HG02763 (cell line): Measurements from ENCODE around the gene PROSER3.
"Not testable (repeated sequence)": the region's sequence is repeated elsewhere in the genome, so short reads cannot be mapped to it uniquely, and the experiment has no call there.

Source experiments
- ATAC-seq: cut with Tn5 transposase; IDR thresholded peaks from one replicate; pipeline ENCODE4 v1.9.1; 2021; ENCODE audit warnings: mild to moderate bottlenecking, moderate library complexity; ENCODE audit not compliant: unreplicated experiment

The PROSER3 gene

DNA sequence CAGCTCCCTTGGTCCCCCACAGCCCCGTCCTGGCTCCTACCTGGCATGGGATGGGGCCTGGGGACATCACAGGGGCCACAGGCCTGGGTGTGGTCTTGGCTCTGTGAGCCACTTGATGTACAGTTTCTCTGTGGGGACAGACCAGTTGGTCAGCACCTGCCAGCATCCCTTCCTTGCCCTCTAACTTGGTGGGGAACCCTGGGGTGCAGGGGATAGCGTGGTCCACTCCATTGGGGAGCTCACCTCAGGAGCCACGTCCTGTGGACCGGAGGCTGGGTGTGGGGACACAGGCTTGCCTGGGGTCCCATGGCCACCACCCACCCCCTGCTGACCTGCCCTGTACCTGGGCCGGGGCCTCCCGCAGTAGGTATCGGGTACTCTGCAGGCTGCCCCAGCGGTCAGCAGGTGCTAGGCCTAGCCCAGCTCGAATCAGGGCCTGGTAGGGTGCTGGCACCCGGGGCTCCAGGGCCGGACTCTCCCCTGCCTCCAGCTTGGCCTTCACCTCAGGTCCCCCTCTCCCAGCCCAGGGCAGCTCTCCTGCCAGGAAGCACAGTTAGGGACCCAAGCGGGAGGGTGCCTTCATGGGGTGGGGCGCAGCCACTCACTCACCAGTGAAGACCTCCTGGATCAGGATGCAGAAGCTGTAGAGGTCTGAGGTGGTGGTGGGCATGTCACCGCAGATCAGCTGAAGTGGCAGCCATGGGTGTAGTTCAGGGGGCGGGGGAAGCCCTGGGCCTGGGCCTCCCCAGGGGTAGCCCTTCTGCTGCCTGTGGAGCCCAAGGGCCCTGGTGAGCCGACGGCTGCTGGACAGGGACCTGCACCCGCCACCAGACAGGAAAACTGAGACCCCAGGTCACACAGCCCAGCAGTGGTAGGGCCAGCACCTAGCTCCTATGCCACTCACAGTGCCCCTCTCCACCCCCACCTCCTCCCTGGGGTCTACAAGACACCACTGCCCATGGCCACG, 32.3 kb downstream of the PROSER3 start:
- no peak for ATAC-seq

DNA sequence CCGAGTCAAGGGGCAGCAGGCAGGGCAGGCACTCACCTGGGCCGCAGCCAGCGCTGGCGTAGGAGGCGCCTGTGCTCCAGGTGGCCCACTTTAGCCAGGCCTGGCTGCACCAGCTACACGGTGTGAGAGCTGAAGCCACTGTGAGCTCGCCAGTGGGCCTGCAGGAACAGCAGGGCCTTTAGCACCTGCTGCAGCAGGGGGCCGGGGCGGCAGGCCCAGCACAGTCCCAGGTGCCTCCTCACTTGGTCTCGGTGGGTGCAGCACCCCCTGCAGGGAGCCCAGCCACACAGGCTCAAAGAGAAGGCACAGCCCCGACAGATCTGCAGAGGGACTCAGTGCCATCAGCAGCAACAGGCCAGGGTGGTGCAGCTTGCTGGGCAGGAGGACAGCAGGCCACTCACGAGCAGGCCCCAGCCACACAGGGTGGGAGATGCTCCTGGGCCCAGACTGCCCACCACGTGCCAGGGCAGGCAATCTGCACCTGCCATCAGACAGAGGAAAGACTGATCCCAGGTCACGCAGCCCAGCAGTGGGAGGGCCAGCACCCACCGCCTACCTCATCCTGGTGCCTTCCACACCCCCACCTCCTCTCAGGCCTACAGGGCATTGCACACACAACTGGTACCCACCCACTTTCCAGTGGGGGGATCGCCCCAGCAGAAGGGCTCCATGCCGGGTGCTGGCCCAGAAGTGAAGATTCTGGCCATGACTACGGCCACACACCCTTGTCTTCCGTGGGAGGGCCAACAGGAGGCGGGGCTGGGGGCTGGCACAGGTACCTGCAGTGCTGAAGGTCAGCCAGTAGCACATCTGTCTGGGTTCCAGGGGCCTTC, 33.2 kb downstream of the PROSER3 start:
- no peak for ATAC-seq

DNA sequence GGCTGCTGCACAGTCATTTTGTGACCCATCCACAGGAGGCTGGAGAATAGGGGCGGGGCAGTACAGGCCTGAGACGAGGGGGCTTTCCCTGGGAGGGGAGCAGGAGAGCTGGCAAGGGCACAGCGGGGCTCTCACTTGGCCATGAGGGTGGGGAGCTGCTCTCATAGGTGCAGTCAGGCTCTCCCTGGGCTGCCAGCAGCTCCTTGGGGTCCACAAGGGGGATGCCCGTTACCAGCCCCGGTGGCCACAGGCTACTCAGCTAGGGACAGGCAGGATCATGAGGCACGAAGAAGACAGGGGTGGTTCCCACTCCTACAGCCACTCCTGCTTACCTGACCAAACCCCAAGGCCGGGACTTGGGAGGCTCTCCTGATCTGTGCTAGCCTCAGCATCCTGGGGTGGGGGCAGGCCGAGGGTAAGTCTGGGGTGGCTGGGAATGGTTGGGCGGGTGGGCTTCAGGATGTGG, 33.9 kb downstream of the PROSER3 start:
- ATAC-seq = no peak

DNA sequence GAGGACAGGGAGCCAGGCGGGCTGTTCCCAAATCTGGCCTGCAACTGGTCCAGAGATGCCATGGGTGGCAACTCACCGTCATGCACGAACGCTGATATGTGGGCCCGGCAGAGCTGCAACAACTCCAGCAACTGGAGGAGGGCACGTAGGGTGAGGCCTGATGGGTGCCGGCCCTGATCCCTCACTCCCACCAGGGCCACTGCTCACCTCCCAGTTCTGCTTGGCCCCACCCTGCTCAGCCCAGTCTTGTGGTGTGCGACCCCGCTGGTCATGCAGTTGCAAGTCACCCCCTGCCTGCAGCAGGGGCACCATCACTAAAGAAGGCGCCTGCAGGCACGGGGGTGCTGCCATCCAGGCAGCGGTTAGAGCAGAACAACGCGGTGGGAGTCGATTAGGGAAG, 34.3 kb downstream of the PROSER3 start:
- ATAC-seq = no peak

DNA sequence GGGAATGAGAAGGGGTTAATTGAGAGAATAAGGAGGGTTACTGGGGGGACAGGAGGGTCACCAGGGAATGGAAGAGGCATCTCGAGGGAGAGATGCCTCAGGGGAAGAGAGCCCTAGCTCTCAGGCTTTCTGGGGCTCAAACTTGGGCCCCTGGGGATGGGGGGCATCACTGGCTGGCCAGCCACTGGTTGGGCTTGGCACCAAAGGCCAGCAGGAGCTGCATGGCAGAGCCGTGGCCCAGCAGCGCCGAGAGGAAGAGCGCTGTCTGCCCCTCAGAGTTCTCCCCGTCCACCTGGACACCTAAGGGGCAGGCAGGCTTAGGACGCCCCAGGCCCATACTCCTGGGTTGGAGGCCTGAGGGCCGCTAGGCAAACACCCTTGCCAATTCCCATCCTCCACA, 34.9 kb downstream of the PROSER3 start:
- no peak for ATAC-seq

DNA sequence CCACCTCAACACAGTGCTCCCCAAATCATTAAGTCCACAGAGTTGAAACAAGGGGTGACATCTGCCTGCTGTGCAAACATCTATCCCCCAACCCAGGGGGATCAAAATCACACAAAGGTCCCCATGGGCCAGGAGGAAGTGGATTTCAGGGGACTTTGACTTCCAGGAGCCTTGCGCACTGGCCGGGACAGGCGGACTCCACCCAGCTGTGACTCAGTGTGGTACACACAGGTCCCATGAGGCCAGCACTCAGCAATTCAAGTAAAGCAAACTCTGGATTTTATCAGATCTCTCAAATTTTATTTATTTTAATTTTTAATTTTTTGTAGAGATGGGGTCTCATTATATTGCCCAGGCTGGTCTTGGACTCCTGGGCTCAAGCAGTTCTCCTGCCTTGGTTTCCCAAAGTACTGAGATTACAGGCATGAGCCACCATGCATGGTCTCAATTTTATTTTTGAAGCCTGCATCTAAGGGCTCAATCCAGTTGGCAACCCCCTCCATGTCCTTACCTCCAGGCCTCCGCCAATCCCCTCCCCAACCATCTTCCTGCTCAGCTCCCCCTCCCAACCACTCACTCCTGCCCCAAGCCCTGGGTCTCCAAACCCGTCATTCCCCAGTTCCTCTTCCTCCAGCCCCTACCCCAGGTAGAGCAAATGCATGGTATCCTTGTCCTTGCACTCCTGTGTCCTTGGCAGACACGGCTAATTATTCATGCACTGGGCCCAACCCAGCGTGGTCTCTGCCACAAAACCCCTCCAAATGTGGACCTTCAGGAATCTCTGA, 35.6 kb downstream of the PROSER3 start:
- ATAC-seq = no peak

DNA sequence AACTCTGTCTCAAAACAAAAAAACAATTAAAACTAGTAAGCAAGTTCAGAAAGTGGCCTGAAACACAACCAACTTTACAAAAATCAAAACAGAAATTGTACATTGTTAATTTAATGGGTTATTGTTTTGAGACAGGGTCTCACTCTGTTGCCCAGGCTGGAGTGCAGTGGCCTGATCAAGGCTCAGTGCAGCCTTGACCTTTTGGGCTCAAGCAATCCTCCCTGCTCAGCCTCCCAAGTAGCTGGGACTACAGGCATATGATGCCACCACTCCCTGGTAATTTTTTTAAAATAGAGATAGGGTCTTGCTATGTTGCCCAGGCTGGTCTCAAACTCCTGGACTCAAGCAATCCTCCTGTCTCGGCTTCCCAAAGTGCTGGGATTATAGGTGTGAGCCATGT, 37.6 kb downstream of the PROSER3 start:
- not testable (repeated sequence) for ATAC-seq

DNA sequence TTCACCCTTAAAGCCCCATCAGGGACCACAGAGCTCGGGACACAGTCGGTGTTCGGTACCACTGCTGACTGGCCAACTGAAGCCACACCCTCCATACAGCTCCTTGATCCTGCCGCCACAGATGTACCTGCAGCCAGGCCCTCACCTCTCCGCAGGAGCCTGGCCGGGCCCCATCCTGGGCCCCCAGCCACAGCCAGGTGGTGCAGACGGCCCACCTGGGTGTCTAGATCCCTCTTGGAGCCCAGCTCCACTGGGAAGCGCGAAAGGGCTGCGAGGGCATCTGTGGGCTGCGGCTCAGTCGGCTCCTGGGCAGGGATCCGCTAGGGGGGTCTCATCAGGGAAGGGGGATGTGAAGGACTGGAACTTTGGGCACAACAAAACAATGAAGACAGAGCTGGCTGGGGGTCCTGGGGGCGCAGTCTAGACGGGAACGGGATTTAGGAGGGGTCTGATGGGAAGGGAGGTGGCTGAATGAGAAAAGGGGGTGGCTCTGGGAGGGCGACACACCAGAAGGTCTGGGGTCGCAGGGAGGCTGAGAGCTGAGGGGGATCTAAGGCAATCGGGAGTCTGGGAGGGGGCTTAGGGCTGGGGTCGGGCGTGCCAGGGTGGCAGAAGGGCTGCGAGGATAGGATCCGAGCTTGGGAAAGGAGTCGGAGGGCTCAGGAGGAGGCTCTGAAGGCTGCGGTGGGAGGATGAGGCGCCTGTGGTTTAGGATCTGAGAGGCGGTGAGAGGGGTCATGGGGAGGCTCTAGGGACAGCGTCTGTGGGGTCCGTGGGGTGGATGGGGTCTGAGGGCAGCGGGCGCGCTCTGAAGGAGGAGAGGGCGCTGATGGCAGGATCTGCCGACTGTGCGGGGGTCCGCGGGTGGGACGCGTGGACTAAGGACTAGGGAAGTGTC, 38.9 kb downstream of the PROSER3 start:
- no peak for ATAC-seq

DNA sequence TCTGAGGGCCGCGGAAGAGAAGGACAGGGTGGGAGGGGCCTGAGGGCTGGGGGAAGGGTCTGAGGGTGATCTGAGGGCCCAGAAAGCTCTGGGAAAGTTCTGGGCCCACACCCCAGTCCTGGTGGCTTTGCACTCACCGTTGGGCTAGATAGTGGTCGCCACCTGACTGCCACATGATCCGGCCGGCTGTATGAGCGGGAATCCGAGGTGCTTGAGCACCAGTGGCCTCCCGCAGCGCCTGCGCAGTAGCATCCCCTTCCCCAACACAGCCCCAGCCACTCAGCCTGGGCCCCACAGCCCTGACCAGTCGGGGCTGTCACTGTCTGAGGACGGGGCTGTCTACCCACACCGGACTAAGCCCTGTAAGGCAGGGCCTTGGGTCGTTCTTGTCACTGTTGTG, 39.7 kb downstream of the PROSER3 start:
- no peak for ATAC-seq

DNA sequence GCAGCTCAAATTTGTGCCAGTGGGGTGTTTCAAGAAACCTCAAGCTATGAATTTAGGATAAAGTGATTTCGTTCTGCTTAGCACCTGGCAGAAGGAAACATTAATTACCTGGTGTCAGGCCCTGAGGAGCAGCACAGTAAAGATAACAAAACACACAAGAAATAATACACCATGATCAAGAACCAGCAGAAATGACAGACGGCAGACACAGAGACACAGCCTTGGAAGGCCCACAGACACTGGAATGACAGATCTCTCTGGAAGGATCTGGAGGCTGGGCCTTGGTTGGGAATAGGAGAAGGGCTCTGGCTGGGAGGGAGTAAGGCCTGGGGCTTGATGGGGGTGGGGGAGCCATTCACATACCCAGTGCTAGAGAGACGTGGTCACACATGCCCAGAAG, 43.9 kb downstream of the PROSER3 start:
- ATAC-seq = no peak

DNA sequence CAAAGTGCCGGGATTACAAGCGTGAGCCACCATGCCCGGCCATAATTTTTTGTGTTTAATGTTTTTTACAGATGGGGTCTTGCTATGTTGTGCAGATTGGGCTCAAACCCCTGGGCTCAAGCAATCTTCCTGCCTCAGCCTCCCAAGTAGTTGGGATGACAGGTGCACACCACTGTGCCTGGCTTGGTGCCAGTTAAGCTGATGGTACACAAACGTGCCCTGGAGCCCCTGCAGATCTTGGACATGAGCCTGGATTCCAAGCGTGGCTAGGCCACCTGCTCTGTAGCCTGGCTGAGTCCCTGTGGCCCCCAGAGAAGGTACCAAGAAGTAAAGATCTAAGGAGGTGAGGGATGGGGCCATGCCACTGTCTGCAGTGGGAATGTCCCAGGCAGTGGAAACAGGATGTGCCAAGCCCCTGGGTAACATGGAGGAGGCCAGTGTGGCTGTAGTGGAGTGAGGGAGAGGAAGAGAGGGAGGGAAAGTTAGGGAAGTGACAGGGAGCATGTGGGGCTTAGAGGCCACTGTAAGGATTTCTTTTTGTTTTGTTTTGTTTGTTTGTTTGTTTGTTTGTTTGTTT, 47.6 kb downstream of the PROSER3 start:
- no peak for ATAC-seq

DNA sequence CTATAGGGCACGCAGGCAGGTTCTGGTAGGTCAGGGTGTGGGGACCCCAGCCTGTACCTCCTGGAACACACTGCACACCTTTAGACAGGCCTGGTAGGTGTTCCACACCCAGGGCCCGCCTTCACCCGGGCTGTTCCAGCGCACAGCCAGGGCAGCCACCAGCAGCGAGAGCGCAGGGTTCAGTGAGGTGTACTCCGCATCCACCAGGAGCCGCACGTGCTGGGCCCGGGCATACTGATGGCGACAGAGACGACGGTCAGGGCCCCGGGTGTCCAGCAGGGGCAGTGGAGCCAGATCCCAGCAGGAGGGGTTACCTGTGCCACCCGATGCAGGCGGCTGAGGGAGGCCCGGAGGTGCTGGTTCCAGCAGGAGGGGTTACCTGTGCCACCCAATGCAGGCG, 48.6 kb downstream of the PROSER3 start:
- no peak for ATAC-seq

DNA sequence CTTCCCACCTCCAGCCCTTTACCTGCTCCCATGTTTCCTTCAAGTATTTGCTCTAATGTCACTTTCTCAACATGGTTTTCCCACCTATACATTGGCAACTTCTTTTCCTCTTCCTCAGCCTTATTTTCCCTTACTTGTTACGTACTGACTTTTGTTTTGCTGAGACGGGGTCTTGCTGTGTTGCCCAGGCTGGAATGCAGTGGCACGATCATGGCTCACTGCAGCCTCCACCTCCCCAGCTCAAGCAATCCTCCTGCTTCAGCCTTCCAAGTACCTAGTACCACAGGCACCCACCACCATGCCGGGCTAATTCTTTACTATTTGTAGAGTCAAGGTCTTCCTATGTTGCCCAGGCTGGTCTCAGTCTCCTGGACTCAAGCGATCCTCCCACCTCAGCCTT, 49.7 kb downstream of the PROSER3 start:
- no peak for ATAC-seq

DNA sequence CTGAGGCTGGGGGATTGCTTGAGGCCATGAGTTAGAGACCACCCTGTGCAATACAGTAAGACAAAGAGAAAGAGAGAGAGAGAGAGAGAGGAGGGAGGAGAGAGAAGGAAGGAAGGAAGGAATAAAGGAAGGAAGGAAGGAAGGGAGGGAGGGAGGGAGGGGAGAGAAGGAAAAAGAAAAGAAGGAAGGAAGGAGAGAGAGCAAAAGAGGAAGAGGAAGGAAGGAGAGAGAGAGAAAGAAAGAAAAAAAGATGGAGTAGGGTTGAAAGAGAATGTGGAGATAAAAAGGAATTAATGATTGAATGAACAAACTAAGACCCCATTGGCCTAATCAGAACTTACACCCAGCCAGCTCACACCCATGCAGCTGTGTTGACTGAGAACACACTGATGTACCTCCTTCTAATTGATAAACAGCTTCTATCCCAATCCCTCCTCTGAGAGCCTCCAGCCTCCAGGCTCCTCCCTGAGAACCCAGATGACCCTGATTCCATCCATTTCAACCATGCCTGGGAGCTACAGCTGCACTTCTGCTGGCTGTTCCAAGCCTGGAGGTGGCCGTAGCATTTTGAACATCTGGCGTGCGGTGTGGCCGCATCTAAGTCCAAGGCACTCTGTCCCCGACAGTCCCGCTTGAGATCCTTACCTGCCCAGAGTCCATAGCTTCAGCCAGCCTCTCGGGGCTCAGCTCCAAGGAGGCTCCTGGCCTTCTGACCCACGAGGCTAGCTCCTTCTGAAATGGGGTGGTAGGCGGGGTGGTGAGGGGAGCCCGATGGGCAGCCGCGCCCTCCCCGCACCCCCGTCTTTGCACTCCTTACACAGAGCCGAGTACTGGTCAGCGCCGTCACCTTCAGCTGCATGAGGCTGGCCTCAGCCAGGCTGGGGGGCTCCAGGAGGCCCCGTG, 53.6 kb downstream of the PROSER3 start:
- no peak for ATAC-seq

DNA sequence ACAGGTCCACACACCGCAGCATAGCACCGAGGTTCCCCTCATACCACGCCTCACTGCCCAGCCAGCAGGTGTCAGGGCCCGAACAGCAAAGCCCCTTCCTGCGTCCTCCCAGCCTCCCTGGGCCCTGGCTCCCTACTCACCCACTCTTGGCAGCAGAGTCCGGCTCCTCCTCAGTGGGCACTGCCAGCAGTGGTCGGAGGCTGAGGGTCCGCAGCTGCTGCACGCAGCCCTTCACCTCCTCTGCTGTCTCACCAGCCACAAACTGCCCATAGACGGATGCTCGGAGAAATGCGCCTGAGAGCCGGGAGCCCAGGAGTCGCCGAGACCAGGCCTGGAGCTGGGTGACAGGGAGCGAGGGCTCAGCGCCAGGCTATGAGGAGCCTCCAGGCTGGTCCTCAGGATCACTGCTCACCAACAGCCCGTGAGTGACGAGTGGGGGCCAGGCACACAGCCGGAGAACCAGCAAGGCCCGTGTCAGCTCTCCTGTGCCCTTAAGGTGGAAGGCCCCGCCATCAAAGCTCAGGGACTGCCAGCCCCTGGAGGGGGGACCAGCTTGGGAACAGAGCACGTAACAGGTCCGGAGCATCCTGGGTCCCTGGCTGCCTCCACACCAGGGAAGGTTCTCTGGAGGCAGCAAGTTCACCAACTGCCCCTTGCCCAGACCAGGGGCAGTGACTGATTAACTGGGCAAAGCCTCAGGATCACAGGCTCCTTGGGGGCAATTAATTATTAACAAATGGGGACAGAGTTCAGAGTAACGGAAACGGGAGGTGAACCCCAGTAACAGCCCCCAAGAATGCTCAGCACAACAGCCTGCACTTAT, 54.5 kb downstream of the PROSER3 start, which contains the start of gene PRODH2:
TSS of gene PRODH2 (minus strand) at position 626 of the 823 bp plus-strand sequence. CDS start at position 586, 40 bp downstream.
- ATAC-seq = no peak

DNA sequence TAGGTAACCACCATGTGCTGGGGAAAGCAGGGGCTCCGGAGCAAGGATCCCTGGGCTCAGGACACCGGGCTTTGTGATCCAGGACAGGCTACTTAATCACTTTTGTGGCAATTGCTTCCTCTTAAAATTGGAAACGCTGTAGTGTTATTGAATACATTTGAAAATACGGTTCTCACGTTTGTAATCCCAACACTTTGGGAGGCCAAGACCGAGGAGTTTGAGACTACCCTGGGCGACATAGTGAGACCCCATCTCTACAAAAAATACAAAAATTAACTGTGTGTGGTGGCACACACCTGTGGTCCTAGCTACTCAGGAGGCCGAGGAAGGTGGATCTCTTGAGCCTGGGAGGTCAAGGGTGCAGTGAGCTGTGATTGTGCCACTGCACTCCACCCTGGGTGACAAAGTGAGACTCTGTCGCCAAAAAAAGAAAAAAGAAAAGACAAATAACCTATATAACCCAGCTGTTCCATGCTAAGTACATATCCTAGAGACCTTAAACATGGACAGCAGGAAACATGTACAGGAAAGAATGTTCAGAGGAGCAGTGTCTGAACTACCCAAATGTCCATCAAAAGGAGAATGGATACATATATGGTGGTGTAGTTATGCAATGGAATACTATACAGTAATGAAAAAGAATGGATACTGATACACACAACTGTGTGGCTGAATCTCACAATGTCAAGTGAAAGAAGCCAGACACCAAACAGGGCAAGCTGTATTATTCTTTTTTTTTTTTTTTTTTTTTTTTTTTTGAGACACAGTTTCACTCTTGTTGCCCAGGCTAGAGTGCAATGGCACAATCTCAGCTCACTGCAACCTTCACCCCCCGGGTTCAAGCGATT, 55.3 kb downstream of the PROSER3 start:
- no peak for ATAC-seq

DNA sequence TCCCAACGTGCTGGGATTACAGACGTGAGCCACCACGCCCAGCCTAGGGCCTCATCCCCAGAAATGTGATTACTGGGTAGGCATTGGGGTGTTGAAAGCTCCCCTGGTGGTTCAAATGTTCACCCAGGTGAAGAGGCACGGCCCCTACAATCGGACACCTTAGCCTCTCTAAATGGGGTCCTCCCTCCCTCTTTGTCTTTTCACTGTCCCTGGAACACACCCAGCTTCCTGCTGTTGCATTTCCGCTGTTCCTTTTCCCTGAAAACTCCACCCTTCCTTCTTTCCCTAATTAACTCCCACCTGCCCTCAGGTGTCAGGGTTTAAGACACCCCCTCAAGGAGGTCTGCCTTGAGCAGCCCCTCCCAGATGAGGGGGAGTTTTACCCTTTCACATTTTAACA, 58.3 kb downstream of the PROSER3 start:
- ATAC-seq = no peak
